CD4-positive, alpha-beta memory T cell (primary cell): ENCODE measurements around the gene CABP4. TPM values are rescaled to one million over a fixed set of nuclear protein-coding genes. Genes with fewer than 3 reads are reported as not detected.

Experiments used
- CTCF ChIA-PET: fragments of 350-600 bp; sonication (Branson Sonifier 250); formaldehyde crosslinking; loops from one replicate; lab custom pipeline; 2021; ENCODE audit warnings: inconsistent platforms; ENCODE audit not compliant: partially characterized antibody; lab: Charles Lee
- POLR2A ChIA-PET: fragments of 350-600 bp; sonication (Branson Sonifier 250); formaldehyde crosslinking; loops from one replicate; lab custom pipeline; 2021; ENCODE audit not compliant: partially characterized antibody; lab: Charles Lee
- DNase-seq, 5 donors: peaks; one replicate each; pipeline versions ENCODE4 v3.0.0 to v3.0.0-alpha.2; 2020 to 2022; ENCODE audit warnings: mixed read lengths in 1 of 5
- H3K27ac ChIP-seq: one replicate; pipeline ENCODE4 v1.7.0; 2013; ENCODE audit warnings: low read depth, low read length
- H3K27me3 ChIP-seq: 2 replicates; pipeline ENCODE4 v1.7.0; 2013; ENCODE audit warnings: mild to moderate bottlenecking, low read length, moderate library complexity; ENCODE audit not compliant: insufficient read depth
- H3K36me3 ChIP-seq: 2 replicates; pipeline ENCODE4 v1.7.0; 2013; ENCODE audit warnings: mild to moderate bottlenecking, low read length, moderate library complexity; ENCODE audit not compliant: insufficient read depth
- H3K4me1 ChIP-seq: 2 replicates; pipeline ENCODE4 v1.7.0; 2013; ENCODE audit warnings: mild to moderate bottlenecking, low read length, moderate library complexity; ENCODE audit not compliant: insufficient read depth
- H3K4me3 ChIP-seq, 2 donors: one replicate each; pipeline ENCODE4 v1.7.0; 2013; ENCODE audit warnings: low read length in 2 of 2, mild to moderate bottlenecking in 1 of 2
- H3K9me3 ChIP-seq, 2 donors: one replicate each; pipeline ENCODE4 v1.7.0; 2013; ENCODE audit warnings: low read length in 2 of 2, control low read depth in 1 of 2; ENCODE audit not compliant: control insufficient read depth in 1 of 2
- H3K27ac Mint-ChIP-seq, 7 donors: one replicate each; pipeline ENCODE4 v1.8.0; 2020 to 2021; ENCODE audit warnings: mixed read lengths in 7 of 7, mild to moderate bottlenecking in 6 of 7, inconsistent platforms in 3 of 7, moderate library complexity in 3 of 7
- H3K27me3 Mint-ChIP-seq, 2 donors: one replicate each; pipeline ENCODE4 v1.8.0; 2020 to 2021; ENCODE audit warnings: mixed read lengths in 2 of 2
- H3K36me3 Mint-ChIP-seq, 2 donors: one replicate each; pipeline ENCODE4 v1.8.0; 2020 to 2021; ENCODE audit warnings: mixed read lengths in 2 of 2, inconsistent platforms in 1 of 2, mild to moderate bottlenecking in 1 of 2
- H3K4me1 Mint-ChIP-seq, 4 donors: one replicate each; pipeline ENCODE4 v1.8.0; 2020 to 2021; ENCODE audit warnings: mixed read lengths in 4 of 4, mild to moderate bottlenecking in 1 of 4
- H3K4me3 Mint-ChIP-seq, 8 donors: one replicate each; pipeline ENCODE4 v1.8.0; 2020 to 2021; ENCODE audit warnings: mixed read lengths in 8 of 8, mild to moderate bottlenecking in 7 of 8, moderate library complexity in 6 of 8, inconsistent platforms in 3 of 8
- H3K9me3 Mint-ChIP-seq, 8 donors: one replicate each; pipeline ENCODE4 v1.8.0; 2020 to 2021; ENCODE audit warnings: mixed read lengths in 8 of 8, mild to moderate bottlenecking in 5 of 8, inconsistent platforms in 3 of 8, moderate library complexity in 1 of 8
- intact Hi-C: fragments of 100-400 bp; cut with micrococcal nuclease; formaldehyde crosslinking; loops from one replicate; pipeline ENCODE4 v1.15.1; 2023
- microRNA-seq: library from miRNA; unstranded; fragments of <30 nt; microRNA quantifications from one replicate; pipeline ENCODE4 v1.2.0, GENCODE V29; 2021; ENCODE audit warnings: borderline replicate concordance, borderline number of aligned reads, borderline microRNAs expressed, mixed read lengths
- polyA plus RNA-seq, 2 donors: library from polyadenylated mRNA; unstranded; fragments of 300-500 nt; fragmentation: Illumina TruSeq; gene quantifications; one replicate each; pipeline ENCODE4 v1.2.3, GENCODE V29; 2021
- total RNA-seq, 2 experiments: library from RNA; stranded (reverse); gene quantifications; one replicate each; pipeline ENCODE4 v1.2.3, GENCODE V29; 2021

CABP4 gene
- total and polyA plus RNA-seq, 4 experiments from 2014 or later = 0.27 to 2.3 (median 1.1) TPM

- no peak for DNase-seq
- Mint-ChIP-seq H3K36me3 (peaks cover 0 to 28% of the 10 kb centered on the region in 2 donors), H3K4me1 (peaks cover 23 to 59% (median 38%) of the 10 kb centered on the region in 4 donors), H3K27ac (peak overlapping the region; percentile 83 to 99 (median 97)), H3K9me3 (peaks cover 0 to 2% (median 0%) of the 10 kb centered on the region in 8 donors), H3K27me3 (peaks cover 1 to 2% of the 10 kb centered on the region in 2 donors), H3K4me3 (peak overlapping the region; percentile 88 to 98 (median 90))
- Histone ChIP-seq H3K4me3 (peak overlapping the region; percentile 77 to 79), H3K36me3 (peaks cover 11% of the 10 kb centered on the region), H3K27ac (peak overlapping the region; percentile 93), H3K4me1 (peaks cover 48% of the 10 kb centered on the region), H3K9me3 (no peaks in the 10 kb centered on the region), H3K27me3 (no peaks in the 10 kb centered on the region)
- POLR2A ChIA-PET = interaction anchor here (0.8 to 2.1 kb wide), 18 partner anchors 23 to 156 kb away, joined by 3 to 26 read pairs (median 4); partner anchors contain the start of genes AIP, POLD4, PPP1CA and PTPRCAP
- CTCF ChIA-PET = no interaction called here
- intact Hi-C loops = loop anchor here (2.0 to 5.0 kb wide), 2 partner anchors 69 to 230 kb away; no protein-coding TSS in a partner anchor
Observed at GRCh38 chr11:67507242-67507863, 52.2 kb downstream of the CABP4 start.

- Histone ChIP-seq H3K4me1 (peaks cover 44% of the 10 kb centered on the region), H3K36me3 (peaks cover 8% of the 10 kb centered on the region), H3K27ac (peak within 1 kb of the TSS; percentile 93), H3K27me3 (no peaks in the 10 kb centered on the region), H3K4me3 (peak within 1 kb of the TSS; percentile 77 to 79), H3K9me3 (no peaks in the 10 kb centered on the region)
- ChIA-PET POLR2A (interaction anchor here (0.7 to 2.1 kb wide), 20 partner anchors 23 to 156 kb away, joined by 3 to 26 read pairs (median 4); partner anchors contain the start of genes AIP, POLD4, PPP1CA and PTPRCAP), CTCF (no interaction called here)
- Mint-ChIP-seq H3K4me3 (peak within 1 kb of the TSS; percentile 88 to 98 (median 90)), H3K9me3 (peaks cover 0 to 2% (median 0%) of the 10 kb centered on the region in 8 donors), H3K36me3 (peaks cover 0 to 22% of the 10 kb centered on the region in 2 donors), H3K4me1 (peaks cover 20 to 55% (median 33%) of the 10 kb centered on the region in 4 donors), H3K27ac (peak within 1 kb of the TSS; percentile 97 to 99 (median 99)), H3K27me3 (peaks cover 3% of the 10 kb centered on the region in 2 donors)
- intact Hi-C loops = loop anchor here (1.0 to 5.0 kb wide), 7 partner anchors 44 to 267 kb away; partner anchors contain the start of genes NDUFV1, POLD4 and PPP1CA
- DNase-seq = peak; percentile 96 to 98 (median 97)
Observed at GRCh38 chr11:67507864-67508485, 52.8 kb downstream of the CABP4 start, which contains the start of gene CDK2AP2. TSS of gene CDK2AP2 (minus strand) at chr11:67508162. CDS start at chr11:67508082, 80 bp downstream.

- Histone ChIP-seq H3K36me3 (peaks cover 8% of the 10 kb centered on the region), H3K4me1 (peaks cover 38% of the 10 kb centered on the region), H3K27me3 (no peaks in the 10 kb centered on the region), H3K27ac (peak overlapping the region; percentile 93), H3K9me3 (no peaks in the 10 kb centered on the region), H3K4me3 (peak overlapping the region; percentile 77 to 79)
- POLR2A ChIA-PET = interaction anchor here (0.6 to 2.1 kb wide), 17 partner anchors 24 to 157 kb away, joined by 3 to 26 read pairs (median 4); partner anchors contain the start of genes AIP, PPP1CA, PTPRCAP and RAD9A
- peaks cover 3 to 5% of the 10 kb centered on the region in 2 donors for H3K27me3 Mint-ChIP-seq
- intact Hi-C loops = loop anchor here (1.0 to 5.0 kb wide), 6 partner anchors 44 to 268 kb away; partner anchors contain the start of genes NDUFV1, POLD4 and PPP1CA
- peaks cover 0 to 20% of the 10 kb centered on the region in 2 donors for H3K36me3 Mint-ChIP-seq
- H3K9me3 Mint-ChIP-seq = peaks cover 0 to 2% (median 0%) of the 10 kb centered on the region in 8 donors
- H3K4me1 Mint-ChIP-seq = peaks cover 18 to 48% (median 28%) of the 10 kb centered on the region in 4 donors
- peak; percentile 98 to 100 (median 99) for DNase-seq
- H3K4me3 Mint-ChIP-seq = peak overlapping the region; percentile 88 to 98 (median 90)
- CTCF ChIA-PET = no interaction called here
- H3K27ac Mint-ChIP-seq = peak overlapping the region; percentile 97 to 99 (median 99)
Observed at GRCh38 chr11:67508486-67509121, 53.5 kb downstream of the CABP4 start.

- H3K27ac Mint-ChIP-seq = peak overlapping the region in 5 of 7 donors; percentile 24 to 99 (median 81)
- H3K36me3 ChIP-seq = peaks cover 8% of the 10 kb centered on the region
- peaks cover 18 to 42% (median 27%) of the 10 kb centered on the region in 4 donors for H3K4me1 Mint-ChIP-seq
- no peak overlapping the region for H3K4me3 ChIP-seq
- ChIA-PET POLR2A (no interaction called here), CTCF (no interaction called here)
- no peak for DNase-seq
- H3K4me1 ChIP-seq = peaks cover 33% of the 10 kb centered on the region
- H3K27me3 ChIP-seq = no peaks in the 10 kb centered on the region
- H3K4me3 Mint-ChIP-seq = peak overlapping the region in 5 of 8 donors; percentile 53 to 98 (median 89)
- H3K9me3 ChIP-seq = no peaks in the 10 kb centered on the region
- H3K27me3 Mint-ChIP-seq = peaks cover 3 to 11% of the 10 kb centered on the region in 2 donors
- H3K27ac ChIP-seq = no peak overlapping the region
- H3K9me3 Mint-ChIP-seq = peaks cover 0 to 2% (median 0%) of the 10 kb centered on the region in 8 donors
- intact Hi-C loops = no loop called here
- peaks cover 0 to 16% of the 10 kb centered on the region in 2 donors for H3K36me3 Mint-ChIP-seq
Observed at GRCh38 chr11:67510023-67510345, 54.8 kb downstream of the CABP4 start.

Small RNA genes lying within 50 kb of the gene (microRNA-seq; reads per million reads assigned to microRNA genes)
- gene MIR6752 = 0.72 reads per million

Other genes with a start within 250 kb of the CABP4 start
- gene GRK2, start 188.9 kb upstream of the CABP4 start, total RNA-seq = 100 to 1,000 TPM; 299 to 310 TPM
- 10 to 100 TPM; 12.8 to 63.7 TPM for gene GRK2, start 188.9 kb upstream of the CABP4 start, polyA plus RNA-seq
- gene ANKRD13D, start 166.1 kb upstream of the CABP4 start, total RNA-seq = 100 to 1,000 TPM; 244 to 247 TPM
- gene ANKRD13D, start 166.1 kb upstream of the CABP4 start, polyA plus RNA-seq = 10 to 100 TPM; 12.0 to 31.3 TPM
- 10 to 100 TPM; 22.5 to 26.3 TPM for gene SSH3, start 151.8 kb upstream of the CABP4 start, total RNA-seq
- 1 to 10 TPM in 1 of 2 donors, under 1 TPM in 1; 0.79 to 6.5 TPM for gene SSH3, start 151.8 kb upstream of the CABP4 start, polyA plus RNA-seq
- 10 to 100 TPM; 87.9 to 91.3 TPM for gene POLD4, start 101.8 kb upstream of the CABP4 start, total RNA-seq
- 10 to 100 TPM; 93.6 to 96.2 TPM for gene POLD4, start 101.8 kb upstream of the CABP4 start, polyA plus RNA-seq
- gene CLCF1, start 81.8 kb upstream of the CABP4 start, total RNA-seq = 1 to 10 TPM; 5.4 to 6.4 TPM
- gene CLCF1, start 81.8 kb upstream of the CABP4 start, polyA plus RNA-seq = 1 to 10 TPM in 1 of 2 donors, under 1 TPM in 1; 0.45 to 4.4 TPM
- 10 to 100 TPM; 51.8 to 55.9 TPM for gene RAD9A, start 63.4 kb upstream of the CABP4 start, total RNA-seq
- gene RAD9A, start 63.4 kb upstream of the CABP4 start, polyA plus RNA-seq = 1 to 10 TPM; 6.7 to 8.3 TPM
- 100 to 1,000 TPM; 159 to 161 TPM for gene PPP1CA, start 53.5 kb upstream of the CABP4 start, total RNA-seq
- gene PPP1CA, start 53.5 kb upstream of the CABP4 start, polyA plus RNA-seq = 100 to 1,000 TPM; 474 to 774 TPM
- 100 to 1,000 TPM; 371 to 382 TPM for gene TBC1D10C, start 51.3 kb upstream of the CABP4 start, total RNA-seq
- gene TBC1D10C, start 51.3 kb upstream of the CABP4 start, polyA plus RNA-seq = 100 to 1,000 TPM; 316 to 331 TPM
- gene CARNS1, start 39.7 kb upstream of the CABP4 start, total RNA-seq = 1 to 10 TPM; 2.3 to 3.3 TPM
- under 1 TPM; 0.45 to 0.81 TPM for gene CARNS1, start 39.7 kb upstream of the CABP4 start, polyA plus RNA-seq
- 10 to 100 TPM; 78.1 to 79.9 TPM for gene RPS6KB2, start 26.9 kb upstream of the CABP4 start, total RNA-seq
- 10 to 100 TPM; 55.2 to 58.3 TPM for gene RPS6KB2, start 26.9 kb upstream of the CABP4 start, polyA plus RNA-seq
- 100 to 1,000 TPM; 208 to 228 TPM for gene PTPRCAP, start 17.7 kb upstream of the CABP4 start, total RNA-seq
- gene PTPRCAP, start 17.7 kb upstream of the CABP4 start, polyA plus RNA-seq = 100 to 1,000 TPM; 613 TPM
- gene CORO1B, start 11.9 kb upstream of the CABP4 start, total RNA-seq = 10 to 100 TPM; 22.7 to 23.2 TPM
- gene CORO1B, start 11.9 kb upstream of the CABP4 start, polyA plus RNA-seq = 10 to 100 TPM; 79.1 to 92.2 TPM
- not detected for gene GPR152, start 2.6 kb upstream of the CABP4 start, total RNA-seq
- 1 to 10 TPM in 1 of 2 donors, under 1 TPM in 1; 0.35 to 1.7 TPM for gene GPR152, start 2.6 kb upstream of the CABP4 start, polyA plus RNA-seq
- 10 to 100 TPM; 90.1 to 99.1 TPM for gene TMEM134, start 13.9 kb downstream of the CABP4 start, total RNA-seq
- gene TMEM134, start 13.9 kb downstream of the CABP4 start, polyA plus RNA-seq = 100 to 1,000 TPM; 152 to 162 TPM
- gene AIP, start 27.7 kb downstream of the CABP4 start, total RNA-seq = 100 to 1,000 TPM; 131 to 132 TPM
- 100 to 1,000 TPM; 152 to 185 TPM for gene AIP, start 27.7 kb downstream of the CABP4 start, polyA plus RNA-seq
- gene PITPNM1, start 50.0 kb downstream of the CABP4 start, total RNA-seq = 100 to 1,000 TPM; 137 to 143 TPM
- 10 to 100 TPM; 15.0 to 43.6 TPM for gene PITPNM1, start 50.0 kb downstream of the CABP4 start, polyA plus RNA-seq
- 10 to 100 TPM; 85.8 to 86.0 TPM for gene CDK2AP2, start 52.8 kb downstream of the CABP4 start, total RNA-seq
- 100 to 1,000 TPM in 1 of 2 donors, 10 to 100 TPM in 1; 83.3 to 152 TPM for gene CDK2AP2, start 52.8 kb downstream of the CABP4 start, polyA plus RNA-seq
- gene CABP2, start 68.1 kb downstream of the CABP4 start, total RNA-seq = not detected
- not detected for gene CABP2, start 68.1 kb downstream of the CABP4 start, polyA plus RNA-seq
- gene GSTP1, start 128.5 kb downstream of the CABP4 start, total RNA-seq = 100 to 1,000 TPM; 134 to 143 TPM
- 100 to 1,000 TPM; 236 to 245 TPM for gene GSTP1, start 128.5 kb downstream of the CABP4 start, polyA plus RNA-seq
- 100 to 1,000 TPM; 204 to 212 TPM for gene NDUFV1, start 151.6 kb downstream of the CABP4 start, total RNA-seq
- gene NDUFV1, start 151.6 kb downstream of the CABP4 start, polyA plus RNA-seq = 100 to 1,000 TPM; 124 to 133 TPM
- 1 to 10 TPM; 3.1 to 4.3 TPM for gene NUDT8, start 174.6 kb downstream of the CABP4 start, total RNA-seq
- 1 to 10 TPM; 2.0 to 4.5 TPM for gene NUDT8, start 174.6 kb downstream of the CABP4 start, polyA plus RNA-seq
- gene TBX10, start 184.4 kb downstream of the CABP4 start, total RNA-seq = not detected
- gene TBX10, start 184.4 kb downstream of the CABP4 start, polyA plus RNA-seq = not detected
- not detected for gene ACY3, start 195.4 kb downstream of the CABP4 start, total RNA-seq
- under 1 TPM in 1 of 2 donors, not detected in 1; 0.48 TPM for gene ACY3, start 195.4 kb downstream of the CABP4 start, polyA plus RNA-seq
- gene ALDH3B2, start 219.3 kb downstream of the CABP4 start, total RNA-seq = not detected
- not detected for gene ALDH3B2, start 219.3 kb downstream of the CABP4 start, polyA plus RNA-seq